AG08395 (cell line): Measurements from ENCODE around the gene THEMIS.
"Not testable (repeated sequence)": the region's sequence is repeated elsewhere in the genome, so short reads cannot be mapped to it uniquely, and the experiment has no call there.

Experiments
- DNase-seq: peaks from one replicate; pipeline ENCODE4 v3.0.0; 2012; ENCODE audit warnings: mixed read lengths, low spot score

The THEMIS gene

GRCh38 chr6:127900935-127901334 lies at the start of gene THEMIS:
TSS of gene THEMIS (minus strand) at chr6:127901058. CDS start at chr6:127900932, 126 bp downstream.
- no peak for DNase-seq

- DNase-seq = no peak
Observed at GRCh38 chr6:127949251-127949650, 48.4 kb upstream of the THEMIS start.

GRCh38 chr6:127946388-127946787 lies 45.5 kb upstream of the THEMIS start:
- no peak for DNase-seq

- no peak for DNase-seq
Observed at GRCh38 chr6:127945434-127946097, 44.7 kb upstream of the THEMIS start.

GRCh38 chr6:127941228-127941627 lies 40.4 kb upstream of the THEMIS start:
- no peak for DNase-seq

- peak; percentile 16 for DNase-seq
Observed at GRCh38 chr6:127939442-127940066, 38.7 kb upstream of the THEMIS start.

- DNase-seq = peak; percentile 25
Observed at GRCh38 chr6:127938701-127939100, 37.8 kb upstream of the THEMIS start.

GRCh38 chr6:127937747-127938146 lies 36.9 kb upstream of the THEMIS start:
- DNase-seq = no peak

GRCh38 chr6:127937102-127937501 lies 36.2 kb upstream of the THEMIS start:
- no peak for DNase-seq

GRCh38 chr6:127934956-127935355 lies 34.1 kb upstream of the THEMIS start:
- no peak for DNase-seq

GRCh38 chr6:127933852-127934840 lies 33.3 kb upstream of the THEMIS start:
- no peak for DNase-seq

GRCh38 chr6:127933137-127933536 lies 32.3 kb upstream of the THEMIS start:
- no peak for DNase-seq

GRCh38 chr6:127932708-127933107 lies 31.9 kb upstream of the THEMIS start:
- DNase-seq = no peak

- DNase-seq = not testable (repeated sequence)
Observed at GRCh38 chr6:127926441-127926840, 25.6 kb upstream of the THEMIS start.

GRCh38 chr6:127924440-127924839 lies 23.6 kb upstream of the THEMIS start:
- no peak for DNase-seq

- no peak for DNase-seq
Observed at GRCh38 chr6:127924031-127924430, 23.2 kb upstream of the THEMIS start.

- DNase-seq = no peak
Observed at GRCh38 chr6:127923135-127923534, 22.3 kb upstream of the THEMIS start.

- DNase-seq = no peak
Observed at GRCh38 chr6:127921982-127922381, 21.1 kb upstream of the THEMIS start.

GRCh38 chr6:127920804-127921203 lies 19.9 kb upstream of the THEMIS start:
- DNase-seq = no peak

- no peak for DNase-seq
Observed at GRCh38 chr6:127918506-127919427, 17.9 kb upstream of the THEMIS start.

- DNase-seq = no peak
Observed at GRCh38 chr6:127917766-127918165, 16.9 kb upstream of the THEMIS start.

- DNase-seq = no peak
Observed at GRCh38 chr6:127914240-127914639, 13.4 kb upstream of the THEMIS start.
